ENCODE measurements around the gene ITPR1. TPM values are rescaled to one million over a fixed set of nuclear protein-coding genes. Genes with fewer than 3 reads are reported as not detected.

ITPR1 gene
- total RNA-seq, 4 donors from 2014 or later: 56.1 to 71.2 (median 61.9) TPM

DNA sequence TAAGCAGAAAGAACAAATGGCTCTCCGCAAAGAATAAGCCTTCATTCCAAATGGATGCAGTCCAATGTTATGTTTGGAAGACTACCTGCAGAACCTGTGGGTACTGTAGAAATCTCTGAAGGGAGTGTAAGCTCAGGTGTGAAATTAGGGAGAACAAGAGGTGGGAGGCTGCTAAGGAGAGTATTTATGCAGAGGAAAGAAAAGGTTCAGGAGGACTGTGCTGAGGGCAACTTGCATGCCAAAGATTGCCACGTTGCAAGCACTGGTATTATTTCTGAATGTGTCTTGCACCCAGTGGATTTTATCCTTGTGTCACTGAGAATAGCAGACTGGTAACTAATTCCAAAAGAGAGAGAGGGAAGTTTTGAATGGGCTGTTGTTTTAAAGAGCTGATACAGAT lies 144.1 kb downstream of the ITPR1 start:
- 56 to 68% methylated on average over 2 of the region's 2 CpGs for WGBS, 2 donors
- Histone ChIP-seq H3K36me3 (peaks cover 0 to 2% (median 0%) of the 10 kb centered on the region in 3 donors), H3K4me3 (no peak overlapping the region), H3K9me3 (no peaks in the 10 kb centered on the region), H3K27me3 (no peaks in the 10 kb centered on the region), H3K4me1 (no peaks in the 10 kb centered on the region), H3K27ac (no peak overlapping the region)
- TF ChIP-seq EP300 (IDR thresholded peaks at IDR 0.05) (no peak), POLR2A (IDR thresholded peaks at IDR 0.05) (no peak)
- TF ChIP-seq, protein P1, sequence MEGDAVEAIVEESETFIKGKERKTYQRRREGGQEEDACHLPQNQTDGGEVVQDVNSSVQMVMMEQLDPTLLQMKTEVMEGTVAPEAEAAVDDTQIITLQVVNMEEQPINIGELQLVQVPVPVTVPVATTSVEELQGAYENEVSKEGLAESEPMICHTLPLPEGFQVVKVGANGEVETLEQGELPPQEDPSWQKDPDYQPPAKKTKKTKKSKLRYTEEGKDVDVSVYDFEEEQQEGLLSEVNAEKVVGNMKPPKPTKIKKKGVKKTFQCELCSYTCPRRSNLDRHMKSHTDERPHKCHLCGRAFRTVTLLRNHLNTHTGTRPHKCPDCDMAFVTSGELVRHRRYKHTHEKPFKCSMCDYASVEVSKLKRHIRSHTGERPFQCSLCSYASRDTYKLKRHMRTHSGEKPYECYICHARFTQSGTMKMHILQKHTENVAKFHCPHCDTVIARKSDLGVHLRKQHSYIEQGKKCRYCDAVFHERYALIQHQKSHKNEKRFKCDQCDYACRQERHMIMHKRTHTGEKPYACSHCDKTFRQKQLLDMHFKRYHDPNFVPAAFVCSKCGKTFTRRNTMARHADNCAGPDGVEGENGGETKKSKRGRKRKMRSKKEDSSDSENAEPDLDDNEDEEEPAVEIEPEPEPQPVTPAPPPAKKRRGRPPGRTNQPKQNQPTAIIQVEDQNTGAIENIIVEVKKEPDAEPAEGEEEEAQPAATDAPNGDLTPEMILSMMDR (IDR thresholded peaks at IDR 0.05): no peak
- no peak for DNase-seq (ENCODE audit: low spot score in 2 of 2)

DNA sequence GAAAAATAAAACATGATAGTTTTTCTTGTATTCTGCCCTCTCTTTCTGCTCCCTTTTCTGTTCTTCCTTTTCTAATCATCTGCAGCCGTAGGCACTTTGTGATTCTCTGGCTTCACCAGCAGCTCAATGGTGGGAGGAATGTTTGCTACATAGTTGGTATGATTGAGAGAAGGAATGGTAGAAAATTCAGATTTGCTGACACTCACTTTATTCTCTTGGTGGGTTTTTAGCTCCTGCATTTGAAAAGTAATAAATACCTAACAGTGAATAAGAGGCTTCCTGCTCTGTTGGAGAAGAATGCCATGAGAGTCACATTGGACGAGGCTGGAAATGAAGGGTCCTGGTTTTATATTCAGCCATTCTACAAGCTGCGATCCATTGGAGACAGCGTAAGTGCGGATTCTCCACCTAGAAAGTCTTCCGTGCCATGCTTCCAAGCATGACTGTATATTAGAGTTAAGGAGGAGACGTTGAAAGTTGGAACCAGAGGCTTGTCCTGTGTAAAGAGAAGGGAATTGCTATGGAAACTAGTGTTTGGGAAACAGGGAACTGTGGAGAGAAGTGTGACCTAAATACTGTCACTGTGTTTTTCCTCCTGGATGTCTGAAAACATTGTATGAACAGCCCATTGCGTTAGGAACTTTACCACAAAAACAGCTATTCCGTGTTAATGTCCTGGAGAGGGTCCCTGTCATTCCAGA lies 148.9 kb downstream of the ITPR1 start:
- H3K4me3 ChIP-seq: no peak overlapping the region
- H3K27ac ChIP-seq: no peak overlapping the region
- H3K4me1 ChIP-seq: no peaks in the 10 kb centered on the region
- DNase-seq (ENCODE audit: low spot score in 2 of 2): no peak
- H3K27me3 ChIP-seq: no peaks in the 10 kb centered on the region
- 91 to 94% methylated on average over 9 of the region's 9 CpGs for WGBS, 2 donors
- TF ChIP-seq EP300 (IDR thresholded peaks at IDR 0.05): no peak
- TF ChIP-seq POLR2A (IDR thresholded peaks at IDR 0.05): no peak
- TF ChIP-seq, protein P1 (IDR thresholded peaks at IDR 0.05): no peak
- peaks cover 0 to 38% (median 0%) of the 10 kb centered on the region in 3 donors for H3K36me3 ChIP-seq
- no peaks in the 10 kb centered on the region for H3K9me3 ChIP-seq

DNA sequence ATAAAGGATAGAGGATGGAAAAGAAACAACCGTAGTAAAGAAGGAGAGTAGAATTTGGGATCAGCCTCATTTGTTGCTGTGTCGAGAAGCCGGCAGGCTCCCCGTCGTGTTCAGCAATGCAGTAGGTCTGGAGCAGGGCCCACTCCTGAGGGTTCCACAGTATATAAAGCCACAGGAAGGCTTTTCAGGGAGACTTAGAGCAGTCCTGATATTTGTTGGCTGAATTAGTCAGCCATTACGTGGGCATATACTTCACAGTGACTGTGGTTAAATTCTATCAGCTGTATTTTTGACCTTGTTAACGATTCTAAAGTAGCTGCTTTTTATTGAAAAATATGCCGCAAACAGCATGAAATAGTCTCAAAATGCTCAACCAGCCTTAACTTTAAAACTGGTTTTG lies 149.5 kb downstream of the ITPR1 start:
- no peak overlapping the region for H3K27ac ChIP-seq
- H3K4me1 ChIP-seq: no peaks in the 10 kb centered on the region
- DNase-seq (ENCODE audit: low spot score in 2 of 2): no peak
- no peaks in the 10 kb centered on the region for H3K9me3 ChIP-seq
- no peaks in the 10 kb centered on the region for H3K27me3 ChIP-seq
- no peak for TF ChIP-seq POLR2A (IDR thresholded peaks at IDR 0.05)
- TF ChIP-seq EP300 (IDR thresholded peaks at IDR 0.05): no peak
- TF ChIP-seq, protein P1 (IDR thresholded peaks at IDR 0.05): no peak
- H3K4me3 ChIP-seq: no peak overlapping the region
- 87 to 90% methylated on average over 8 of the region's 8 CpGs for WGBS, 2 donors
- H3K36me3 ChIP-seq: peaks cover 0 to 44% (median 0%) of the 10 kb centered on the region in 3 donors

DNA sequence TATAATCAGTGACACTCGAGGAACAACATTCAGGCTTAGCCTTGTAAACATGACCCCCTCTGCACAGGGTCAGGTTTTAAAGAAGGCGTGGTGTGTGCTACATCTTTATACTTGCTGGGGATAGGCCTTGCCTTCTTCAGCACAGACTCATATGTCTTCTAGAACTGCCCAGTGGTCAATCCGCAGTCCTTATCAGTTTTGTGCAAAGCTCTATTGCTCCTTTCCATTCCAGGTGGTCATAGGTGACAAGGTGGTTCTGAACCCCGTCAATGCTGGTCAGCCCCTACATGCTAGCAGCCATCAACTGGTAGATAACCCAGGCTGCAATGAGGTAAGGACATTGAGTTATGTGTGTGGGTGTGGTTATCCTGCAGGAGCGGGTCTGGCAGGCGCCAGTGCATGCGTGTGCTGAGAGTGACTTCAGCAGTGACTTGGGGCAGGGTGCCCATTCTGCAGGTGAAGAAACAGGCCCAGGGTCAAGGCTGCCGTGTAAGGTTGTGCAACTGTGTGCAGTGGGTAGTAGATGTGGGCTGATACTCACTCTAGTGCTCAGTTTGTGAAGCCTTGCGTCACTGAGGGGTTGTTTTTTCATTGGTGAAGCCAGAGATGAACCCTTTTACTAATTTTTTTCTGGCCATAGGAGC lies 150.9 kb downstream of the ITPR1 start:
- DNase-seq (ENCODE audit: low spot score in 2 of 2): no peak
- Histone ChIP-seq H3K27me3 (no peaks in the 10 kb centered on the region), H3K9me3 (no peaks in the 10 kb centered on the region), H3K27ac (no peak overlapping the region), H3K36me3 (peaks cover 0 to 55% (median 0%) of the 10 kb centered on the region in 3 donors), H3K4me3 (no peak overlapping the region), H3K4me1 (no peaks in the 10 kb centered on the region)
- 90 to 93% methylated on average over 9 of the region's 9 CpGs for WGBS, 2 donors
- TF ChIP-seq POLR2A (IDR thresholded peaks at IDR 0.05) (no peak), EP300 (IDR thresholded peaks at IDR 0.05) (no peak)
- TF ChIP-seq, protein P1 (IDR thresholded peaks at IDR 0.05): no peak

DNA sequence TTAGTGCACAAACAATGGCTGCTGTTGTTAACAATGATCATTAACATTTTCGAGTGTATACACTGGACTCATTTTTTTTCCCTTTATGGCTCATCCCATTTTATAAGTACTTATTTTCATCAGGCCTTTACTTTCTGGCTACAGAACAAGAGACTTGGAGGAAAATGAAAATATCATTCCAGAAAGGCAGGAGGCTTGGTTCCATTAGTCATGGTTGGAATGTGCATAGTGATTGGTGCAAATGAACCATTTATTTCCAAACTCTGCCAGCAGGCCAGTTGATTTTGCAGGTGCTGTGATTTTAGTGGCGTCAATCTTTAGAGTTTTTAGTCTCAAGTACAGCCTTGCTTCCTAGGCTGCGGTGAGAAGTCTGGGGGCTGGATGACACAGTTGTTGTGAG lies 151.8 kb downstream of the ITPR1 start:
- no peaks in the 10 kb centered on the region for H3K4me1 ChIP-seq
- peaks cover 0 to 3% (median 0%) of the 10 kb centered on the region in 4 donors for H3K9me3 ChIP-seq
- peaks cover 0 to 62% (median 0%) of the 10 kb centered on the region in 3 donors for H3K36me3 ChIP-seq
- WGBS, 2 donors: 77 to 80% methylated on average over 3 of the region's 3 CpGs
- H3K27me3 ChIP-seq: no peaks in the 10 kb centered on the region
- no peak for TF ChIP-seq POLR2A (IDR thresholded peaks at IDR 0.05)
- no peak for TF ChIP-seq EP300 (IDR thresholded peaks at IDR 0.05)
- TF ChIP-seq, protein P1 (IDR thresholded peaks at IDR 0.05): no peak
- no peak overlapping the region for H3K4me3 ChIP-seq
- H3K27ac ChIP-seq: no peak overlapping the region
- no peak for DNase-seq (ENCODE audit: low spot score in 2 of 2)
